Measurements from ENCODE around the gene CCDC174.

GRCh38 chr3:14640157-14640562 is 11.4 kb upstream of the CCDC174 start:
- TF ChIP-seq POLR2AphosphoS5 (IDR thresholded peaks at IDR 0.05; ENCODE audit: low read depth, low read length) (no peak), TAF1 (IDR thresholded peaks at IDR 0.05; ENCODE audit: borderline replicate concordance, insufficient read depth, low read length) (no peak), SIN3A (IDR thresholded peaks at IDR 0.05; ENCODE audit: borderline replicate concordance, insufficient read depth, low read length) (no peak), FOXP2 (optimal IDR thresholded peaks at IDR 0.05; ENCODE audit: borderline replicate concordance, extremely low read depth, extremely low read length, insufficient read depth) (no peak)
- TF ChIP-seq, protein P1, sequence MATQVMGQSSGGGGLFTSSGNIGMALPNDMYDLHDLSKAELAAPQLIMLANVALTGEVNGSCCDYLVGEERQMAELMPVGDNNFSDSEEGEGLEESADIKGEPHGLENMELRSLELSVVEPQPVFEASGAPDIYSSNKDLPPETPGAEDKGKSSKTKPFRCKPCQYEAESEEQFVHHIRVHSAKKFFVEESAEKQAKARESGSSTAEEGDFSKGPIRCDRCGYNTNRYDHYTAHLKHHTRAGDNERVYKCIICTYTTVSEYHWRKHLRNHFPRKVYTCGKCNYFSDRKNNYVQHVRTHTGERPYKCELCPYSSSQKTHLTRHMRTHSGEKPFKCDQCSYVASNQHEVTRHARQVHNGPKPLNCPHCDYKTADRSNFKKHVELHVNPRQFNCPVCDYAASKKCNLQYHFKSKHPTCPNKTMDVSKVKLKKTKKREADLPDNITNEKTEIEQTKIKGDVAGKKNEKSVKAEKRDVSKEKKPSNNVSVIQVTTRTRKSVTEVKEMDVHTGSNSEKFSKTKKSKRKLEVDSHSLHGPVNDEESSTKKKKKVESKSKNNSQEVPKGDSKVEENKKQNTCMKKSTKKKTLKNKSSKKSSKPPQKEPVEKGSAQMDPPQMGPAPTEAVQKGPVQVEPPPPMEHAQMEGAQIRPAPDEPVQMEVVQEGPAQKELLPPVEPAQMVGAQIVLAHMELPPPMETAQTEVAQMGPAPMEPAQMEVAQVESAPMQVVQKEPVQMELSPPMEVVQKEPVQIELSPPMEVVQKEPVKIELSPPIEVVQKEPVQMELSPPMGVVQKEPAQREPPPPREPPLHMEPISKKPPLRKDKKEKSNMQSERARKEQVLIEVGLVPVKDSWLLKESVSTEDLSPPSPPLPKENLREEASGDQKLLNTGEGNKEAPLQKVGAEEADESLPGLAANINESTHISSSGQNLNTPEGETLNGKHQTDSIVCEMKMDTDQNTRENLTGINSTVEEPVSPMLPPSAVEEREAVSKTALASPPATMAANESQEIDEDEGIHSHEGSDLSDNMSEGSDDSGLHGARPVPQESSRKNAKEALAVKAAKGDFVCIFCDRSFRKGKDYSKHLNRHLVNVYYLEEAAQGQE (IDR thresholded peaks at IDR 0.05; ENCODE audit: insufficient read depth in 1 of 2, low read depth in 2 of 2, low read length in 2 of 2) = no peak
